HFFc6 (cell line): ENCODE data around the gene LMAN2. TPM values are rescaled to one million over a fixed set of nuclear protein-coding genes. Genes with fewer than 3 reads are reported as not detected.

Experiments used
- DNase-seq: peaks from one replicate; pipeline ENCODE4 v3.0.0-alpha.2; 2018
- H3K27ac Mint-ChIP-seq: 2 replicates; pipeline ENCODE4 v1.8.0; 2020; ENCODE audit warnings: mild to moderate bottlenecking, mixed read lengths
- H3K27me3 Mint-ChIP-seq: 2 replicates; pipeline ENCODE4 v1.8.0; 2021; ENCODE audit warnings: mild to moderate bottlenecking, moderate library complexity, mixed read lengths; ENCODE audit not compliant: insufficient read depth
- H3K36me3 Mint-ChIP-seq: 2 replicates; pipeline ENCODE4 v1.8.0; 2021; ENCODE audit warnings: low read depth, mixed read lengths
- H3K4me1 Mint-ChIP-seq: 2 replicates; pipeline ENCODE4 v1.8.0; 2020; ENCODE audit warnings: low read depth, mixed read lengths
- H3K4me3 Mint-ChIP-seq: 2 replicates; pipeline ENCODE4 v1.8.0; 2020; ENCODE audit warnings: mild to moderate bottlenecking, moderate library complexity, mixed read lengths
- H3K9me3 Mint-ChIP-seq: 2 replicates; pipeline ENCODE4 v1.8.0; 2020; ENCODE audit warnings: mild to moderate bottlenecking, mixed read lengths
- CTCF ChIP-seq: fragments of 200-600 bp; sonication (generic); IDR thresholded peaks from 2 replicates; pipeline ENCODE4 v1.5.0; 2021; ENCODE audit warnings: antibody characterized with exemption, mild to moderate bottlenecking
- total RNA-seq, 6 experiments: library from RNA; stranded (reverse); fragmentation: NEBNext Ultra II Directional; extraction: Animal tissue kit (Norgen Biotek cat#: 25700); gene quantifications; 2 replicates in 1 of 6; 3 replicates in 5 of 6; pipeline ENCODE4 v1.2.3, GENCODE V29; 2021

Gene LMAN2
- total RNA-seq, 6 experiments from 2014 or later: 153 to 169 (median 164) TPM

GRCh38 chr5:177311392-177311722 lies 40.1 kb downstream of the LMAN2 start:
- DNase-seq: no peak
- H3K4me3 Mint-ChIP-seq: peak overlapping the region; percentile 90

GRCh38 chr5:177310757-177311391 lies 40.6 kb downstream of the LMAN2 start:
- peaks cover 35% of the 10 kb centered on the region for H3K4me1 Mint-ChIP-seq
- H3K27ac Mint-ChIP-seq: peak overlapping the region; percentile 59; the same call in 1 of the 2 replicates
- no peak for DNase-seq
- TF ChIP-seq CTCF: no peak
- no peaks in the 10 kb centered on the region for H3K9me3 Mint-ChIP-seq
- peak overlapping the region; percentile 90 for H3K4me3 Mint-ChIP-seq
- H3K27me3 Mint-ChIP-seq: peaks cover 12% of the 10 kb centered on the region
- peaks cover 17% of the 10 kb centered on the region for H3K36me3 Mint-ChIP-seq

More at GRCh38 chr5:177311392-177311722, 40.1 kb downstream of the LMAN2 start:
- Mint-ChIP-seq H3K27ac (peak overlapping the region; percentile 85; the same call in 1 of the 2 replicates), H3K36me3 (peaks cover 13% of the 10 kb centered on the region), H3K4me1 (peaks cover 30% of the 10 kb centered on the region), H3K27me3 (peaks cover 8% of the 10 kb centered on the region; the same call in 1 of the 2 replicates), H3K9me3 (no peaks in the 10 kb centered on the region)
- no peak for TF ChIP-seq CTCF

GRCh38 chr5:177310332-177310731 lies 41.1 kb downstream of the LMAN2 start:
- TF ChIP-seq CTCF: no peak
- H3K4me3 Mint-ChIP-seq: peak overlapping the region; percentile 90
- H3K4me1 Mint-ChIP-seq: peaks cover 40% of the 10 kb centered on the region
- no peaks in the 10 kb centered on the region for H3K9me3 Mint-ChIP-seq
- peaks cover 23% of the 10 kb centered on the region for H3K36me3 Mint-ChIP-seq
- no peak for DNase-seq
- H3K27me3 Mint-ChIP-seq: peaks cover 12% of the 10 kb centered on the region
- no peak overlapping the region; the same call in 1 of the 2 replicates for H3K27ac Mint-ChIP-seq

GRCh38 chr5:177309351-177310191 lies 41.9 kb downstream of the LMAN2 start:
- Mint-ChIP-seq H3K27ac (peak overlapping the region; percentile 62; the same call in 1 of the 2 replicates), H3K27me3 (peaks cover 16% of the 10 kb centered on the region), H3K9me3 (no peaks in the 10 kb centered on the region), H3K4me1 (peaks cover 48% of the 10 kb centered on the region), H3K4me3 (peak overlapping the region; percentile 90), H3K36me3 (peaks cover 30% of the 10 kb centered on the region)
- peak; percentile 68 for DNase-seq
- peak; percentile 96 for TF ChIP-seq CTCF

- no peak overlapping the region; the same call in 1 of the 2 replicates for H3K27ac Mint-ChIP-seq
- TF ChIP-seq CTCF: no peak
- DNase-seq: no peak
- H3K36me3 Mint-ChIP-seq: peaks cover 38% of the 10 kb centered on the region
- peaks cover 55% of the 10 kb centered on the region for H3K4me1 Mint-ChIP-seq
- no peak overlapping the region for H3K4me3 Mint-ChIP-seq
- peaks cover 20% of the 10 kb centered on the region for H3K27me3 Mint-ChIP-seq
- H3K9me3 Mint-ChIP-seq: no peaks in the 10 kb centered on the region
Observed at GRCh38 chr5:177308740-177309139, 42.7 kb downstream of the LMAN2 start.
